Kidney (tissue), 14 donors: ENCODE measurements around the gene MARK1. TPM values are rescaled to one million over a fixed set of nuclear protein-coding genes. Genes with fewer than 3 reads are reported as not detected.

Source experiments
- DNase-seq, 5 donors: peaks; one replicate each; pipeline ENCODE4 v3.0.0-alpha.2; 2013 to 2020
- FAIRE-seq: peaks from 2 replicates; lab custom pipeline; 2012; peaks lifted over from hg19 to GRCh38; lab: Jason Lieb, UNC
- H3K27ac ChIP-seq, 2 donors: one replicate each; pipeline ENCODE4 v1.7.0; 2013; ENCODE audit warnings: low read depth in 2 of 2, low read length in 2 of 2, inconsistent platforms in 1 of 2
- H3K27me3 ChIP-seq: one replicate; pipeline ENCODE4 v1.7.1; 2013; ENCODE audit warnings: low read length, inconsistent platforms; ENCODE audit not compliant: control insufficient read depth, insufficient read depth
- H3K36me3 ChIP-seq, 3 donors: one replicate each; pipeline versions ENCODE4 v1.7.0 to v1.7.1; 2013; ENCODE audit warnings: low read length in 3 of 3, control low read depth in 1 of 3, inconsistent platforms in 1 of 3; ENCODE audit not compliant: insufficient read depth in 3 of 3, control insufficient read depth in 2 of 3
- H3K4me1 ChIP-seq, 3 donors: one replicate each; pipeline versions ENCODE4 v1.7.0 to v1.7.1; 2013; ENCODE audit warnings: low read length in 3 of 3, inconsistent platforms in 1 of 3, low read depth in 1 of 3; ENCODE audit not compliant: control insufficient read depth in 2 of 3, insufficient read depth in 2 of 3
- H3K4me3 ChIP-seq, 3 donors: one replicate each; pipeline versions ENCODE4 v1.7.0 to v1.8.1; 2013; ENCODE audit warnings: low read length in 3 of 3, control low read depth in 1 of 3, inconsistent platforms in 1 of 3
- H3K9ac ChIP-seq, 3 donors: one replicate each; pipeline versions ENCODE4 v1.7.0 to v1.7.1; 2013; ENCODE audit warnings: low read length in 3 of 3, control low read depth in 1 of 3, inconsistent platforms in 1 of 3
- H3K9me3 ChIP-seq, 3 donors: one replicate each; pipeline versions ENCODE4 v1.7.0 to v1.7.1; 2013; ENCODE audit warnings: low read length in 3 of 3, control low read depth in 1 of 3, inconsistent platforms in 1 of 3; ENCODE audit not compliant: control insufficient read depth in 2 of 3, insufficient read depth in 1 of 3
- intact Hi-C: fragments of 100-400 bp; cut with DNase I; formaldehyde crosslinking; loops from one replicate; pipeline ENCODE4 v1.11.1; 2022
- polyA plus RNA-seq: library from polyadenylated mRNA; stranded (reverse); fragments of 350-450 nt; fragmentation: Illumina TruSeq; extraction: RNeasy Lipid Tissue Mini Kit (QIAGEN cat#74804); gene quantifications from one replicate; pipeline ENCODE4 v1.2.3, GENCODE V29; 2014; ENCODE audit warnings: low read depth, low replicate concordance; ENCODE audit not compliant: insufficient read depth
- total RNA-seq: library from RNA; stranded (reverse); fragmentation: NEBNext Ultra II Directional; extraction: Animal tissue kit (Norgen Biotek cat#: 25700); gene quantifications from one replicate; pipeline ENCODE4 v1.2.1, GENCODE V29; 2021
- TF ChIP-seq, protein P1 (sequence below): IDR thresholded peaks from 3 replicates; pipeline ENCODE4 v1.5.1; 2012; ENCODE audit warnings: mild to moderate bottlenecking, moderate library complexity, borderline replicate concordance; ENCODE audit not compliant: insufficient read depth; ENCODE audit errors: extremely low read depth
- donor health status: control.
- donor health status: control.
- donor health status: control.
- donor health status: control.
- donor health status: control.
- donor health status: DM: yes; HTN: yes; CAD: no.
- donor health status: Normal renal cell carcinoma (clear cell type).

The MARK1 gene
- total and polyA plus RNA-seq, 2 donors from 2014 or later = 2.6 to 5.3 TPM

DNA sequence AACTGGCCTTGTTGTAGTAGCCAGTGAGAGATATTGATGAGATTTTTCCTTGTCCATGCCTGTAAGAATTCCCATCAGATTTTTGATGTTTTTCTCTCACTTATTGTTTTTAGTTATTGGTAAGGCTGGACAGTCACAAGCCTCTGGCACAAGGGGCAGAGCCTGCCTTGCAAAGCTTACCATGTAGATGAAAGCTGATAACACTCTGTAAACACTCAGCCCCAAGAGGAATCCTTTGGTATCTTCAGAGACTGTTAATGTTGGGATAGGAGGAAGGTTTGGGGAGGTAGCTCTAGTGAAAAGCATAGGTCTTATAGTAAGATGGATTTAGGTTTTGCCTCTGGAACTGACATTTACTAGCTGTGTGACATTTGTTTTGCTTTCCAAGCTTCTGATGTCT, 37.7 kb downstream of the MARK1 start:
- FAIRE-seq = no peak
- no peak overlapping the region for H3K9ac ChIP-seq
- DNase-seq = no peak
- H3K4me3 ChIP-seq = no peak overlapping the region
- H3K36me3 ChIP-seq = no peaks in the 10 kb centered on the region
- no peak overlapping the region for H3K27ac ChIP-seq
- intact Hi-C loops = no loop called here
- TF ChIP-seq, protein P1, sequence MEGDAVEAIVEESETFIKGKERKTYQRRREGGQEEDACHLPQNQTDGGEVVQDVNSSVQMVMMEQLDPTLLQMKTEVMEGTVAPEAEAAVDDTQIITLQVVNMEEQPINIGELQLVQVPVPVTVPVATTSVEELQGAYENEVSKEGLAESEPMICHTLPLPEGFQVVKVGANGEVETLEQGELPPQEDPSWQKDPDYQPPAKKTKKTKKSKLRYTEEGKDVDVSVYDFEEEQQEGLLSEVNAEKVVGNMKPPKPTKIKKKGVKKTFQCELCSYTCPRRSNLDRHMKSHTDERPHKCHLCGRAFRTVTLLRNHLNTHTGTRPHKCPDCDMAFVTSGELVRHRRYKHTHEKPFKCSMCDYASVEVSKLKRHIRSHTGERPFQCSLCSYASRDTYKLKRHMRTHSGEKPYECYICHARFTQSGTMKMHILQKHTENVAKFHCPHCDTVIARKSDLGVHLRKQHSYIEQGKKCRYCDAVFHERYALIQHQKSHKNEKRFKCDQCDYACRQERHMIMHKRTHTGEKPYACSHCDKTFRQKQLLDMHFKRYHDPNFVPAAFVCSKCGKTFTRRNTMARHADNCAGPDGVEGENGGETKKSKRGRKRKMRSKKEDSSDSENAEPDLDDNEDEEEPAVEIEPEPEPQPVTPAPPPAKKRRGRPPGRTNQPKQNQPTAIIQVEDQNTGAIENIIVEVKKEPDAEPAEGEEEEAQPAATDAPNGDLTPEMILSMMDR = no peak
- peaks cover 0 to 3% (median 0%) of the 10 kb centered on the region in 3 donors for H3K4me1 ChIP-seq
- no peaks in the 10 kb centered on the region for H3K9me3 ChIP-seq
- H3K27me3 ChIP-seq = no peaks in the 10 kb centered on the region

DNA sequence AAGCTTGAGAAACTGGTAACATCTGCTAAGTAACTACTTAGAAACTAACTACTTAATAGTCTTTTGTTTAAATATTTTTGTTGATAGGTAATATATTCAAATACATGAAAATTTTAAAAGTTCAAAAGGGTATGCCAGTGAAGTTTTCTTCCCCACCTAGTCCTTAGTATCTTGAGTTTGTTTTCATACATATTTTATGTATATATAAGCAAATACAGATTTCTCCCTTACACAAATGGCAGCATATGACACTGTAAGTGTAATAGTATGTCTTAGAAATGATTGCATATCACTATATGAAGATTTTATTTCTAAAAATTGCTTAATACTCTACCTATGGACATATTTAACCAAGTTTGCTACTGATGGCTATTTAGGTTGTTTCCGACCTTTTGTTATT, 38.9 kb downstream of the MARK1 start:
- TF ChIP-seq, protein P1 = no peak
- H3K4me1 ChIP-seq = no peaks in the 10 kb centered on the region
- intact Hi-C loops = no loop called here

DNA sequence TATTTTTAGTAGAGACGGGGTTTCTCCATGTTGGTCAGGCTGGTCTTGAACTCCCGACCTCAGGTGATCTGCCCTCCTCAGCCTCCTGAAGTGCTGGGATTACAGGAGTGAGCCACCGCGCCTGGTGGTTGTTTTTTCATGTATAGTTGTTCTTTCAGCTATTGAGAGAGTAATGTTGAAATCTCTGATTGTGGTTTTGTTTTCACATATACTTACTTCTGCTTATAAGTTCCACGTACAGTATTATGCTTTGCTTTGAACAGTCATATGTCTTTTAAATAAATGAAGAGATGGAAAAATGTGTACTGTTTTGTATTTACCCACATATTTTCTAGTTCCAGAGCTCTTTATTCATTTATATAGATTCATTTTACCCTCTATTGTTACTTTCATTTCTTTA, 44.5 kb downstream of the MARK1 start:
- no peaks in the 10 kb centered on the region for H3K36me3 ChIP-seq
- intact Hi-C loops = no loop called here
- no peak overlapping the region for H3K9ac ChIP-seq
- H3K27ac ChIP-seq = no peak overlapping the region
- FAIRE-seq (no peak), DNase-seq (no peak)
- peaks cover 0 to 6% (median 0%) of the 10 kb centered on the region in 3 donors for H3K9me3 ChIP-seq
- H3K4me1 ChIP-seq = no peaks in the 10 kb centered on the region
- TF ChIP-seq, protein P1 = no peak
- H3K27me3 ChIP-seq = no peaks in the 10 kb centered on the region
- H3K4me3 ChIP-seq = no peak overlapping the region

More for the DNA sequence above, 38.9 kb downstream of the MARK1 start:
- no peak overlapping the region for H3K27ac ChIP-seq
- no peak overlapping the region for H3K4me3 ChIP-seq
- DNase-seq (no peak), FAIRE-seq (no peak)
- H3K27me3 ChIP-seq = no peaks in the 10 kb centered on the region
- no peaks in the 10 kb centered on the region for H3K36me3 ChIP-seq
- H3K9me3 ChIP-seq = no peaks in the 10 kb centered on the region
- H3K9ac ChIP-seq = no peak overlapping the region

DNA sequence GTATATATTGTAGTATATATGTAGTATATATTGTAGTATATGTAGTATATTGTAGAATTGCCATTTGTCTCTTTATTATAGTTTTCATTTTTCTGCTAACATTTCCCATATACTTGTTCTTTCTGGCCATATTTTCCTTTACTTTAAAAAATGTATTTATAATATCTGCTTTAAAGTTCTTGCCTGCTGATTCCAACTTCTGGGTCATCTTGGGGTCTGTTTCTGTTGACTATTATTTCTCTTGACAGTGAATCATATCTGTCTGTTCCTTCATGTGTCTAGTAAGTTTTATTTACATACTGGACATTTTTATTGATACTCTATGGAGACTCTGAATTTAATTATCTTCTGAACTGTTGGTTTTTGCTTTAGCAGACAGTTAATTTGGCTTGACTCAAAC, 45.9 kb downstream of the MARK1 start:
- H3K4me1 ChIP-seq = no peaks in the 10 kb centered on the region
- H3K36me3 ChIP-seq = no peaks in the 10 kb centered on the region
- DNase-seq (no peak), FAIRE-seq (no peak)
- H3K4me3 ChIP-seq = no peak overlapping the region
- no peak overlapping the region for H3K9ac ChIP-seq
- TF ChIP-seq, protein P1 = no peak
- no peak overlapping the region for H3K27ac ChIP-seq
- H3K9me3 ChIP-seq = peaks cover 0 to 6% (median 0%) of the 10 kb centered on the region in 3 donors
- intact Hi-C loops = no loop called here
- H3K27me3 ChIP-seq = no peaks in the 10 kb centered on the region
